Smooth muscle cell (in vitro differentiated cells): ENCODE measurements around the gene LRRC4B. TPM values are rescaled to one million over a fixed set of nuclear protein-coding genes. Genes with fewer than 3 reads are reported as not detected.

Source experiments
- DNase-seq: peaks from one replicate; lab custom pipeline; 2025; ENCODE audit not compliant: unreplicated experiment; lab: John Stamatoyannopoulos, UW
- H2AFZ ChIP-seq: fragments of 200-600 bp; sonication (generic); 2 replicates; pipeline ENCODE4 v1.6.0; 2016; ENCODE audit warnings: antibody characterized with exemption, low read depth, mild to moderate bottlenecking
- H3F3A ChIP-seq: fragments of 200-600 bp; sonication (generic); 2 replicates; pipeline ENCODE4 v1.6.0; 2017; ENCODE audit warnings: antibody characterized with exemption, low read depth
- H3K27ac ChIP-seq: fragments of 200-600 bp; sonication (generic); 2 replicates; pipeline ENCODE4 v1.5.1; 2016; ENCODE audit warnings: low read depth, mild to moderate bottlenecking
- H3K27me3 ChIP-seq: fragments of 200-600 bp; sonication (generic); 2 replicates; pipeline ENCODE4 v1.6.1; 2016; ENCODE audit warnings: low read depth, mild to moderate bottlenecking
- H3K36me3 ChIP-seq: fragments of 200-600 bp; sonication (generic); 2 replicates; pipeline ENCODE4 v1.5.1; 2016; ENCODE audit warnings: low read depth
- H3K4me1 ChIP-seq: fragments of 200-600 bp; sonication (generic); 2 replicates; pipeline ENCODE4 v1.5.1; 2016; ENCODE audit warnings: low read depth
- H3K4me2 ChIP-seq: fragments of 200-600 bp; sonication (generic); 2 replicates; pipeline ENCODE4 v1.6.0; 2016; ENCODE audit warnings: mild to moderate bottlenecking
- H3K4me3 ChIP-seq: fragments of 200-600 bp; sonication (generic); 2 replicates; pipeline ENCODE4 v1.5.1; 2016; ENCODE audit warnings: mild to moderate bottlenecking
- H3K79me2 ChIP-seq: fragments of 200-600 bp; sonication (generic); 2 replicates; pipeline ENCODE4 v1.6.0; 2016; ENCODE audit warnings: low read depth, mild to moderate bottlenecking
- H3K9ac ChIP-seq: fragments of 200-600 bp; sonication (generic); 2 replicates; pipeline ENCODE4 v1.6.0; 2016; ENCODE audit warnings: low read depth
- H3K9me3 ChIP-seq: fragments of 200-600 bp; sonication (generic); replicated peaks from 2 replicates; pipeline ENCODE4 v1.5.1; 2016; ENCODE audit warnings: low read depth
- H4K20me1 ChIP-seq: fragments of 200-600 bp; sonication (generic); 2 replicates; pipeline ENCODE4 v1.6.0; 2016; ENCODE audit warnings: low read depth
- CTCF ChIP-seq: fragments of 200-600 bp; sonication (generic); IDR thresholded peaks from 2 replicates; pipeline ENCODE4 v1.5.1; 2017; ENCODE audit warnings: borderline replicate concordance, mild to moderate bottlenecking, antibody characterized with exemption; ENCODE audit not compliant: insufficient read depth, poor library complexity, severe bottlenecking
- WGBS: methylation state at CpG from one replicate; pipeline ENCODE4 v1.1.7; 2016; ENCODE audit warnings: low lambda C conversion rate; 5-methylcytosine and 5-hydroxymethylcytosine counted together
- polyA plus RNA-seq: library from polyadenylated mRNA; unstranded; fragments of >200 nt; fragmentation: Nextera tagmentation; extraction: Ambion mirVana; gene quantifications from 2 replicates; pipeline ENCODE4 v1.2.1, GENCODE V29; 2016
- total RNA-seq: library from RNA; depleted of rRNA; stranded (reverse); fragments of >200 nt; gene quantifications from 2 replicates; pipeline ENCODE4 v1.2.3, GENCODE V29; 2014

Gene LRRC4B
- total and polyA plus RNA-seq, 2 experiments from 2014 or later: 1.7 to 8.6 TPM

GRCh38 chr19:50485284-50485955, 82.8 kb downstream of the LRRC4B start:
- TF ChIP-seq CTCF: no peak
- no peaks in the 10 kb centered on the region for H3K9me3 ChIP-seq
- no peak for DNase-seq
- H3F3A ChIP-seq: no peaks in the 10 kb centered on the region
- no peak overlapping the region for H3K4me2 ChIP-seq
- H3K4me3 ChIP-seq: no peak overlapping the region
- 98% methylated on average over 10 of the region's 10 CpGs for WGBS
- no peaks in the 10 kb centered on the region for H3K36me3 ChIP-seq
- no peak overlapping the region for H3K27ac ChIP-seq
- H3K79me2 ChIP-seq: no peaks in the 10 kb centered on the region
- H4K20me1 ChIP-seq: no peaks in the 10 kb centered on the region
- H2AFZ ChIP-seq: no peak overlapping the region
- no peaks in the 10 kb centered on the region for H3K4me1 ChIP-seq
- no peaks in the 10 kb centered on the region for H3K27me3 ChIP-seq
- no peak overlapping the region for H3K9ac ChIP-seq

- DNase-seq: no peak
- Histone ChIP-seq H3F3A (no peaks in the 10 kb centered on the region), H3K27me3 (no peaks in the 10 kb centered on the region), H3K4me2 (no peak overlapping the region), H3K4me3 (no peak overlapping the region), H3K27ac (no peak overlapping the region), H3K9me3 (no peaks in the 10 kb centered on the region), H3K9ac (no peak overlapping the region), H3K36me3 (no peaks in the 10 kb centered on the region), H3K4me1 (no peaks in the 10 kb centered on the region), H2AFZ (no peak overlapping the region), H3K79me2 (peaks cover 7% of the 10 kb centered on the region), H4K20me1 (peaks cover 14% of the 10 kb centered on the region)
- no peak for TF ChIP-seq CTCF
- WGBS: 97% methylated on average over 10 of the region's 10 CpGs
Measured at GRCh38 chr19:50482916-50483315, 85.3 kb downstream of the LRRC4B start.

GRCh38 chr19:50482271-50482855, 85.9 kb downstream of the LRRC4B start:
- no peaks in the 10 kb centered on the region for H3F3A ChIP-seq
- no peak overlapping the region for H2AFZ ChIP-seq
- H3K9me3 ChIP-seq: no peaks in the 10 kb centered on the region
- H3K9ac ChIP-seq: no peak overlapping the region
- no peak for DNase-seq
- no peak overlapping the region for H3K4me3 ChIP-seq
- no peaks in the 10 kb centered on the region for H3K36me3 ChIP-seq
- no peak overlapping the region for H3K27ac ChIP-seq
- peaks cover 2% of the 10 kb centered on the region for H3K4me1 ChIP-seq
- no peak for TF ChIP-seq CTCF
- H4K20me1 ChIP-seq: peaks cover 19% of the 10 kb centered on the region
- no peaks in the 10 kb centered on the region for H3K27me3 ChIP-seq
- H3K79me2 ChIP-seq: peaks cover 13% of the 10 kb centered on the region
- 94% methylated on average over 9 of the region's 16 CpGs for WGBS
- H3K4me2 ChIP-seq: no peak overlapping the region
